Mucosa of descending colon (tissue), 3 donors: Measurements from ENCODE around the gene MRC2. TPM values are rescaled to one million over a fixed set of nuclear protein-coding genes. Genes with fewer than 3 reads are reported as not detected.

Experiments used
- ATAC-seq: fragments of 200-7000 bp; cut with Tn5 transposase; one replicate; pipeline ENCODE4 v1.9.1; 2020; ENCODE audit warnings: mild to moderate bottlenecking, moderate library complexity
- DNase-seq, 3 donors: peaks; one replicate each; pipeline ENCODE4 v3.0.0-alpha.2; 2020
- H3K36me3 ChIP-seq: fragments of 200-600 bp; one replicate; pipeline ENCODE4 v1.8.0; 2021; ENCODE audit warnings: low read depth, mild to moderate bottlenecking
- H3K4me1 ChIP-seq: fragments of 200-600 bp; one replicate; pipeline ENCODE4 v1.8.0; 2021; ENCODE audit warnings: low read depth, mild to moderate bottlenecking
- H3K4me3 ChIP-seq: fragments of 200-600 bp; one replicate; pipeline ENCODE4 v1.8.0; 2021; ENCODE audit warnings: mild to moderate bottlenecking
- H3K9me3 ChIP-seq: fragments of 200-600 bp; one replicate; pipeline ENCODE4 v1.8.0; 2021; ENCODE audit warnings: mild to moderate bottlenecking
- CTCF ChIP-seq: fragments of 200-600 bp; IDR thresholded peaks from one replicate; pipeline ENCODE4 v1.8.0; 2022; ENCODE audit warnings: antibody characterized with exemption, mild to moderate bottlenecking
- intact Hi-C, 2 donors: fragments of 100-400 bp; cut with DNase I in 1 of 2; cut with micrococcal nuclease in 1 of 2; formaldehyde crosslinking; loops; one replicate each; pipeline versions ENCODE4 v1.11.0 to v1.11.1; 2022; cut with DNase I, micrococcal nuclease
- total RNA-seq, 3 donors: library from RNA; stranded (reverse); fragmentation: NEBNext Ultra II Directional in 2 of 3; extraction: Animal tissue kit (Norgen Biotek cat#: 25700) in 2 of 3; gene quantifications; one replicate each; pipeline versions ENCODE4 v1.2.1 to v1.2.4, GENCODE V29; 2021 to 2023
- donor health status: DM: no; HTN: no; CAD: no; lungs with moderate emphysema.
- donor health status: DM: no; HTN: no; CAD: no.
- donor health status: DM: no; HTN: yes; CAD: no.

The MRC2 gene
- total RNA-seq, 3 donors from 2014 or later: 5.1 to 20.3 (median 10.8) TPM

DNA sequence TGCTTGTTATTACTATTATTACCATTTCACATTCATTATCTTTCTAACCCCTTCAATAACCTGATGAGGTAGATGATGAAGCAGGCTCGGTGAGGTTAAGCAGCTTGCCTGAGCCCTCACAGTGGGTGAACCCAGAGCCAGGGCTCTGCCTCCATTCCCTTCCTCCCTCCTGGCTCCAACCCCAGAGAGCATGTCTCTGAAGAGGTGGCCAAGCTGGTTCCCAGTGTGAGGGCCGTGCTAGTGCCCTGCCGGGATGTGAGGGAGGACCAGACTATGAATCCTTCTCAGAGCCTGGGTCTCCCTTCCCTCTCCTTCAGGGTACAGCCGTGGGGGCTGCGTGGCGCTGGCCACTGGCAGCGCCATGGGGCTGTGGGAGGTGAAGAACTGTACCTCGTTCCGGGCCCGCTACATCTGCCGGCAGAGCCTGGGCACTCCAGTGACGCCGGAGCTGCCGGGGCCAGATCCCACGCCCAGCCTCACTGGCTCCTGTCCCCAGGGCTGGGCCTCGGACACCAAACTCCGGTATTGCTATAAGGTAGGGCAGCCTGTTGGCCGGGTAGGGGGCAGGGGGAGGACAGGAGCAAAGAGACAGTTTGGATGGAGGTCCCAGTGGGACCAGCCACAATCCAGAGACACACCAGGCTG, 49.6 kb downstream of the MRC2 start:
- DNase-seq (no peak), ATAC-seq (no peak)
- intact Hi-C loops: no loop called here

DNA sequence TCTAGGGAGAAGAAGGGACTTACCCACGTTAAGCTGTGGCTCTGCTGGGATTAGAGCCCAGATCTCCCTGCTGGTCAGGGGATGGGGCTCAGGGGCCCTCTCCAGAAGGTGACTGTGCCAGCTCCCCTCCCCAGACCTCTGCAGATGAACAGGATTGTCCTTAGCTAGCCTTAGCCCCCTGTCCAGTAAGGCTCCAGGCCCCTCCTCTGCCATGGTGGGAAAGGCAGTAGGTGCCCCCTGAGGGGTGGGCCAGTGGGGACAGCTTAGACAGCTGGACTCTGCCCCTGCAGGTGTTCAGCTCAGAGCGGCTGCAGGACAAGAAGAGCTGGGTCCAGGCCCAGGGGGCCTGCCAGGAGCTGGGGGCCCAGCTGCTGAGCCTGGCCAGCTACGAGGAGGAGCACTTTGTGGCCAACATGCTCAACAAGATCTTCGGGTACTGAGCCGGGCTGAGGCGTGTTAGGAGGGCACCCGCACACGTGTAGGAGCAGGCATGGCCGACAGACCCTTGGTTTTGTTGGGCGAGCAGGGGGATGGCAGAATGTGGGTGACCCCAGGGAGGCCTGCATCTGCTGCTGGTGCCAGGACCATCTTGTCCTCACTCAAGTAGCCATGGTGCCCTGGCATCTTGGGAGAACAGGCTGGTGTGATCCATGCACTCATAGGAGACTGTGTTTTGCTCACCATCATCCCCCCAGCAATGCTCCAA, 50.9 kb downstream of the MRC2 start:
- intact Hi-C loops: no loop called here
- TF ChIP-seq CTCF: no peak
- no peaks in the 10 kb centered on the region for H3K36me3 ChIP-seq
- DNase-seq (no peak), ATAC-seq (no peak)
- no peaks in the 10 kb centered on the region for H3K9me3 ChIP-seq
- no peaks in the 10 kb centered on the region for H3K4me1 ChIP-seq
- no peak overlapping the region for H3K4me3 ChIP-seq

More for the DNA sequence above, 49.6 kb downstream of the MRC2 start:
- Histone ChIP-seq H3K4me1 (no peaks in the 10 kb centered on the region), H3K4me3 (no peak overlapping the region), H3K9me3 (no peaks in the 10 kb centered on the region), H3K36me3 (no peaks in the 10 kb centered on the region)
- TF ChIP-seq CTCF: no peak

- ATAC-seq (no peak), DNase-seq (no peak)
- intact Hi-C loops: no loop called here
- Histone ChIP-seq H3K36me3 (no peaks in the 10 kb centered on the region), H3K4me3 (no peak overlapping the region), H3K4me1 (no peaks in the 10 kb centered on the region), H3K9me3 (no peaks in the 10 kb centered on the region)
- TF ChIP-seq CTCF: no peak
Observed at GRCh38 chr17:62679866-62680377, 52.5 kb downstream of the MRC2 start.

GRCh38 chr17:62680541-62681052, 53.1 kb downstream of the MRC2 start:
- intact Hi-C loops: no loop called here
- DNase-seq (peak in 2 of 3 donors; percentile 36 to 67), ATAC-seq (peak; percentile 81)
- no peak for TF ChIP-seq CTCF
- H3K36me3 ChIP-seq: no peaks in the 10 kb centered on the region
- H3K4me3 ChIP-seq: no peak overlapping the region
- no peaks in the 10 kb centered on the region for H3K4me1 ChIP-seq
- no peaks in the 10 kb centered on the region for H3K9me3 ChIP-seq

DNA sequence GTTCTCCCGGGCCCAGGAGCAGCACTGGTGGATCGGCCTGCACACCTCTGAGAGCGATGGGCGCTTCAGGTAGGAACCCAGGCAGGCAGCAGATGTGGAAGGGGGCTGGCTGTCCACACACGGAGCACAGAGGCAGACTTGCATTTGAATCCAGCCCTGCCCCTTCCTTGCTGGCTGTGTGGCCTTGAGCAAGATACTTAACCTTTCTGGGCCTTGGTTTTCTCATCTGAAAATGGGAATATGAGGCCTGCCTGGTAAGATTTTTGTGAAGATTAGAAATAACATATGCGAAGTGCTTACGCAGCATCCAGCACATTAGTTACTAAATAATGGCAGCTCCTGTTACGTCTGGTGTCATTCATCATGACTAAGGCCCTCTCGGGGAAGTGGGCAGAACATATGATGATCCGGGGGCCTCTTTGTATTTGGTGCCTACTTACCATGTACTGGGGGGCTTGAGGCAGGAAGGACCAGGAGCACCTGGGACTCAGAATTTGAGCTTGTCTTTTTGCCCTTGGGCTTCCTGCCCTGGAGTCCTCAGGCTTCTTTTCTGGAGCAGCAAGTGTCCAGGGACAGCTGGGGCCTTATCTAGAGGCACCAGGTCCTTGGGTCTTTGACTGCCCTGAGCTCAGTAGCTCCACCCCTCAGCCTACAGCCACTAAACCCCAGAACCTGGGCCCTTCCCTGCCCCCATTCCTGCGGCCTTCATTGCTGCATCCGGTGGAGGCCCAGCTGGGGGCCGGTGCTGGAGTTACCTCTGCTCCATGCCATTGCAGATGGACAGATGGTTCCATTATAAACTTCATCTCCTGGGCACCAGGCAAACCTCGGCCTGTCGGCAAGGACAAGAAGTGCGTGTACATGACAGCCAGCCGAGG, 53.8 kb downstream of the MRC2 start:
- H3K9me3 ChIP-seq: no peaks in the 10 kb centered on the region
- no peak for ATAC-seq
- intact Hi-C loops: no loop called here
- H3K36me3 ChIP-seq: no peaks in the 10 kb centered on the region
- H3K4me3 ChIP-seq: no peak overlapping the region
- DNase-seq: no peak
- TF ChIP-seq CTCF: no peak
- no peaks in the 10 kb centered on the region for H3K4me1 ChIP-seq
